HepG2 (cell line): ENCODE results near the gene UQCC2. TPM values are rescaled to one million over a fixed set of nuclear protein-coding genes. Genes with fewer than 3 reads are reported as not detected.
A peak's percentile ranks its signal among the peaks of the same experiment; 100 is the strongest.

Experiments used
- AGO2 ChIP-seq: fragments of 200-400 bp; formaldehyde crosslinking; optimal IDR thresholded peaks from 2 replicates; pipeline ENCODE3; 2017; ENCODE audit warnings: mild to moderate bottlenecking, low read depth, low read length, moderate library complexity
- CREB1 ChIP-seq, 2 experiments: fragments of 450-650 bp in 1 of 2; IDR thresholded peaks; 2 replicates each; pipeline ENCODE4 v1.6.1; 2016 to 2017; ENCODE audit warnings: control low read depth in 1 of 2, mild to moderate bottlenecking in 1 of 2, missing compliant biosample characterization in 1 of 2, missing genetic modification characterization in 1 of 2
- FOXM1 ChIP-seq: sonication (generic); formaldehyde crosslinking; IDR thresholded peaks from 2 replicates; pipeline ENCODE4 v1.5.0; 2020; ENCODE audit warnings: missing genetic modification reagents
- KIAA2018 ChIP-seq: sonication (generic); formaldehyde crosslinking; IDR thresholded peaks from 2 replicates; pipeline ENCODE4 v1.5.0; 2020; ENCODE audit warnings: mild to moderate bottlenecking, missing genetic modification reagents, borderline replicate concordance
- MAFG ChIP-seq: sonication (generic); formaldehyde crosslinking; IDR thresholded peaks from 2 replicates; pipeline ENCODE4 v1.5.1; 2020; ENCODE audit warnings: mild to moderate bottlenecking, missing genetic modification reagents
- NFYC ChIP-seq: IDR thresholded peaks from 2 replicates; pipeline ENCODE4 v1.6.1; 2016; ENCODE audit warnings: missing genetic modification reagents, missing compliant biosample characterization
- NR2F6 ChIP-seq, 2 experiments: IDR thresholded peaks; 2 replicates each; pipeline ENCODE4 v1.6.1; 2016; ENCODE audit warnings: antibody characterized with exemption in 1 of 2, mild to moderate bottlenecking in 1 of 2
- PBX3 ChIP-seq: sonication (generic); formaldehyde crosslinking; IDR thresholded peaks from 2 replicates; pipeline ENCODE4 v1.8.1; 2023; ENCODE audit warnings: missing genetic modification reagents, inconsistent platforms, borderline replicate concordance
- SATB2 ChIP-seq: sonication (generic); formaldehyde crosslinking; IDR thresholded peaks from 2 replicates; pipeline ENCODE4 v1.5.0; 2020; ENCODE audit warnings: missing genetic modification reagents
- TBL1XR1 ChIP-seq: fragments of 150-350 bp; IDR thresholded peaks from 2 replicates; pipeline ENCODE4 v1.6.1; 2014; ENCODE audit warnings: borderline replicate concordance, low read length; ENCODE audit not compliant: partially characterized antibody
- THAP11 ChIP-seq: IDR thresholded peaks from 2 replicates; pipeline ENCODE4 v1.6.1; 2016; ENCODE audit warnings: missing biosample characterization, missing genetic modification reagents
- ZFP36L1 ChIP-seq: sonication (generic); formaldehyde crosslinking; IDR thresholded peaks from 2 replicates; pipeline ENCODE4 v1.8.0; 2022; ENCODE audit warnings: mild to moderate bottlenecking, missing genetic modification reagents, moderate library complexity
- ZFP41 ChIP-seq: sonication (generic); formaldehyde crosslinking; IDR thresholded peaks from 2 replicates; pipeline ENCODE4 v1.4.0; 2020; ENCODE audit warnings: mild to moderate bottlenecking, missing genetic modification reagents, borderline replicate concordance
- ZFP82 ChIP-seq: sonication (generic); formaldehyde crosslinking; IDR thresholded peaks from 2 replicates; pipeline ENCODE4 v1.5.1; 2020; ENCODE audit warnings: mild to moderate bottlenecking, missing genetic modification reagents, borderline replicate concordance
- ZNF431 ChIP-seq: sonication (generic); formaldehyde crosslinking; IDR thresholded peaks from 2 replicates; pipeline ENCODE4 v1.9.0; 2022; ENCODE audit warnings: missing genetic modification reagents, low read depth, mild to moderate bottlenecking, borderline replicate concordance
- ZNF546 ChIP-seq: sonication (generic); formaldehyde crosslinking; conservative IDR thresholded peaks from 2 replicates; pipeline ENCODE4 v1.8.1; 2023; ENCODE audit warnings: mild to moderate bottlenecking, missing genetic modification reagents
- ZNF576 ChIP-seq: sonication (generic); formaldehyde crosslinking; IDR thresholded peaks from 2 replicates; pipeline ENCODE4 v1.4.0; 2020; ENCODE audit warnings: mild to moderate bottlenecking, missing genetic modification reagents
- ZNF883 ChIP-seq: sonication (generic); formaldehyde crosslinking; IDR thresholded peaks from 2 replicates; pipeline ENCODE4 v1.5.1; 2020; ENCODE audit warnings: mild to moderate bottlenecking, missing genetic modification reagents; ENCODE audit errors: not compliant biosample characterization
- polyA plus RNA-seq, 8 experiments: library from polyadenylated mRNA; depleted of rRNA in 3 of 8; stranded (reverse) in 7 of 8; unstranded in 1 of 8; fragments of >200 nt; fragmentation: Illumina TruSeq in 4 of 8; extraction: Trizol in 4 of 8; gene quantifications; 2 replicates each; pipeline versions ENCODE4 v1.2.1 to v1.2.3, GENCODE V29; 2011 to 2016; ENCODE audit warnings: low read depth in 4 of 8, missing spikeins in 1 of 8, mixed read lengths in 1 of 8; ENCODE audit not compliant: insufficient read depth in 1 of 8
- total RNA-seq, 5 experiments: library from RNA; depleted of rRNA; stranded (reverse); fragments of >200 nt; fragmentation: Illumina TruSeq; extraction: Trizol; gene quantifications; 2 replicates each; pipeline ENCODE4 v1.2.3, GENCODE V29; 2016; ENCODE audit warnings: low read depth in 1 of 5

UQCC2 gene
- total and polyA plus RNA-seq, 2 of the 13 experiments (the other 11 are each of a cell fraction or from before 2014, with no cell fraction given): 82.4 to 238 TPM

GRCh38 chr6:33711140-33712129, at the start of gene UQCC2 (continued):
- TF ChIP-seq NR2F6 (IDR thresholded peaks at IDR 0.05) (no peak; the same call in 1 of the 2 replicates), NR2F6 (CRISPR knock-in tag; IDR thresholded peaks at IDR 0.05) (peak; percentile 65; the same call in 1 of the 2 replicates), MAFG (CRISPR knock-in tag) (no peak), TBL1XR1 (peak; percentile 49), ZNF431 (peak; percentile 93), PBX3 (CRISPR knock-in tag) (peak; percentile 56; the same call in 1 of the 2 replicates), ZFP41 (peak; percentile 92), ZNF883 (peak; percentile 98), AGO2 (peak; percentile 73), THAP11 (peak; percentile 82), KIAA2018 (CRISPR knock-in tag) (no peak), FOXM1 (CRISPR knock-in tag) (no peak; the same call in 1 of the 2 replicates), ZFP36L1 (CRISPR knock-in tag) (peak; percentile 81; the same call in 1 of the 2 replicates), ZNF546 (CRISPR knock-in tag) (peak; percentile 86), ZNF576 (CRISPR knock-in tag) (no peak), ZFP82 (CRISPR knock-in tag) (no peak; the same call in 1 of the 2 replicates), NFYC (CRISPR knock-in tag) (no peak), SATB2 (CRISPR knock-in tag) (0 out of 2 replicates have a peak, but pooled peaks have one; percentile 69), CREB1 (IDR thresholded peaks at IDR 0.05) (no peak), CREB1 (CRISPR knock-in tag; IDR thresholded peaks at IDR 0.05) (no peak)
